Gastroesophageal sphincter (tissue), 3 donors: Measurements from ENCODE around the gene TTC39B.

Source experiments
- POLR2AphosphoS5 ChIP-seq: sonication (generic); formaldehyde crosslinking; IDR thresholded peaks from one replicate; pipeline ENCODE4 v1.6.1; 2017; ENCODE audit warnings: antibody characterized with exemption
- TF ChIP-seq, protein P1 (sequence below), 4 experiments: fragments of 200-600 bp in 2 of 4; fragments of 450-650 bp in 2 of 4; sonication (generic) in 1 of 4; IDR thresholded peaks; one replicate each; pipeline ENCODE4 v1.5.1; 2017 to 2019; ENCODE audit warnings: antibody characterized with exemption in 4 of 4, mild to moderate bottlenecking in 2 of 4, moderate library complexity in 2 of 4

DNA sequence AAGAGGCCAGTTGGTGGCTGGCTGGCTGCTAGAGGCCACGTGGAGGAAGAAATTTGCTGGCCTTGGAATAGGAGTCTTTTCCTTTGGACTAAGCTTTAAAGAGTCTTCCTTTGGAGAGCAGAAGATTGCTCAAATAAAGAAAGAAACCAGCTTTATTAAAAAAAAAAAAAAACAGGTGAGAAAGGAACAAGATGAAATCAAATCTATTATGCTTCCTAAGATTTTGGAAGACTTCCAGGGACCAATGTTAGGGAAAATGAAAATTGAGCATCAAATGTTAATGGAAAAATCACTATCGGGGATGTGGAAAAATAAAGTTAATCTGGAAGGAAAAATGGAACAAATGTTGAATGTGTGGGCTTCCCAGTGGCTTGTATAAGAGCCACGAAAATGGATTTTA is 153.1 kb downstream of the TTC39B start:
- TF ChIP-seq POLR2AphosphoS5: no peak
- TF ChIP-seq, protein P1, sequence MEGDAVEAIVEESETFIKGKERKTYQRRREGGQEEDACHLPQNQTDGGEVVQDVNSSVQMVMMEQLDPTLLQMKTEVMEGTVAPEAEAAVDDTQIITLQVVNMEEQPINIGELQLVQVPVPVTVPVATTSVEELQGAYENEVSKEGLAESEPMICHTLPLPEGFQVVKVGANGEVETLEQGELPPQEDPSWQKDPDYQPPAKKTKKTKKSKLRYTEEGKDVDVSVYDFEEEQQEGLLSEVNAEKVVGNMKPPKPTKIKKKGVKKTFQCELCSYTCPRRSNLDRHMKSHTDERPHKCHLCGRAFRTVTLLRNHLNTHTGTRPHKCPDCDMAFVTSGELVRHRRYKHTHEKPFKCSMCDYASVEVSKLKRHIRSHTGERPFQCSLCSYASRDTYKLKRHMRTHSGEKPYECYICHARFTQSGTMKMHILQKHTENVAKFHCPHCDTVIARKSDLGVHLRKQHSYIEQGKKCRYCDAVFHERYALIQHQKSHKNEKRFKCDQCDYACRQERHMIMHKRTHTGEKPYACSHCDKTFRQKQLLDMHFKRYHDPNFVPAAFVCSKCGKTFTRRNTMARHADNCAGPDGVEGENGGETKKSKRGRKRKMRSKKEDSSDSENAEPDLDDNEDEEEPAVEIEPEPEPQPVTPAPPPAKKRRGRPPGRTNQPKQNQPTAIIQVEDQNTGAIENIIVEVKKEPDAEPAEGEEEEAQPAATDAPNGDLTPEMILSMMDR (IDR thresholded peaks at IDR 0.05): no peak
